HG02763 (cell line): ENCODE results near the gene PPP1R36.
"Not testable (repeated sequence)": the region's sequence is repeated elsewhere in the genome, so short reads cannot be mapped to it uniquely, and the experiment has no call there.

Experiments used
- ATAC-seq: cut with Tn5 transposase; IDR thresholded peaks from one replicate; pipeline ENCODE4 v1.9.1; 2021; ENCODE audit warnings: mild to moderate bottlenecking, moderate library complexity; ENCODE audit not compliant: unreplicated experiment

PPP1R36 gene

DNA sequence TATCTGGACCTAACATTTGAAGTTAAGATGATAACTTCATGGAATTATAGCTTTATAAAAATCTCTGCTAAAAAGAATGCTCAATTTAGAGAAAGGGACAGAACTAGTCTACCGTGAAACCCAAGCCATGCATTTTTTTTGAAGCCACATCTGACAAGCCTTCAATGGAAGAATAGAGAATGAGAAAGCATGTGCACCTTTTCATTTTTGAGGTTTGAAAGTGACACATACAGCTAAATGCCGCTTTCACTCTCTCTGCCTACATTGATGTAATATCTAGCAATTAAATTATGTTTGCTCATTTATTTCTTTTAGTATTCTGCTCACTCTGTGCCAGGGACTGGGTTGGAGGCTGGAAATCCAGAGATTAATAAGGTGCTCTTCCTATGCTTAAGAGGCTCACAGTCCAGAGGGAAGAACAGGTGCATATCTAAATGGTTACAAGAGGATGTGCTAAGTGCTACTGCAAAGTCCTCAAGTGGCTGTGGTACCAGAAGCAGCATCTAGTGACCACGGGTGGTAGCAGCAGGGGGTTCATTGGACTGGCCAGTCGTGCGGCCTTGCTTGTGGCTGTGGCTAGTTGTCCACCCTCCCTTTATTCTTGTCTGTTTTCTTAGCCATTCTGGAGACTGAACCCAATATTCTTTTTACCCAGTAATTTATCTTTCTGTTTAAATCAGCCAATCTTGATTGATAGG lies 60.4 kb downstream of the PPP1R36 start:
- no peak for ATAC-seq

DNA sequence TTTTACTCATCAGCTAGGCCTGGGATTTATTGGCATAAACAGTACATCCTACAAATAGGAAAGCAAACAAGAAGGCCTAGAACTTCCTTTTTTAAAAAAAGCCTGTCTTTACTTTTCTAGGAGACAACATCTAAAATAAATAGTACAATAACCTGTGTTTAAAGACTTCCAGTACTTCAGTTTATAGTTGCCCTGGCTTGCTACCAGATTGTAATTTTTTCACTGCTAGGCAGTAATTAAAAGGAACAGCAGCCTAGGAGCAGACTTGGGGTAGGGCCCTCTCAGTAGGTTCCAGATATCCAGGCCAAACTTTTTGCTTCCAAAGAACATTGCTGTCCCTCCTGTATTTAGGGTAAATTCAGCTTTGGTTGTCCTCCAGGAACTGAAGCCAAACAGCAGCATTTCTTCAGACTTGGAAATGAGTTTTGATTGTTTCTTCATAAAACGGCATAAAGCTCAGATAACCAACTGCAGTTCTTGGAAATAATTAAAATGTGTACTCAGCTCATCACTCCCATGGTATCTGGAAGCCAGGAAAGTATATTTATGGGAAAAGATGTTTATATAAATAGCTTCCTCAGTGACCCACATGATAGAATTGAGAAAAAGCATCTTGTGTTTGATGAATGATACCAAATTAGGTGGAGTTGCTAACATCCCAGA lies 61.7 kb downstream of the PPP1R36 start:
- no peak for ATAC-seq

- no peak for ATAC-seq
These were observed 62.2 kb downstream of the PPP1R36 start for GRCh38 chr14:64612021-64612380.

DNA sequence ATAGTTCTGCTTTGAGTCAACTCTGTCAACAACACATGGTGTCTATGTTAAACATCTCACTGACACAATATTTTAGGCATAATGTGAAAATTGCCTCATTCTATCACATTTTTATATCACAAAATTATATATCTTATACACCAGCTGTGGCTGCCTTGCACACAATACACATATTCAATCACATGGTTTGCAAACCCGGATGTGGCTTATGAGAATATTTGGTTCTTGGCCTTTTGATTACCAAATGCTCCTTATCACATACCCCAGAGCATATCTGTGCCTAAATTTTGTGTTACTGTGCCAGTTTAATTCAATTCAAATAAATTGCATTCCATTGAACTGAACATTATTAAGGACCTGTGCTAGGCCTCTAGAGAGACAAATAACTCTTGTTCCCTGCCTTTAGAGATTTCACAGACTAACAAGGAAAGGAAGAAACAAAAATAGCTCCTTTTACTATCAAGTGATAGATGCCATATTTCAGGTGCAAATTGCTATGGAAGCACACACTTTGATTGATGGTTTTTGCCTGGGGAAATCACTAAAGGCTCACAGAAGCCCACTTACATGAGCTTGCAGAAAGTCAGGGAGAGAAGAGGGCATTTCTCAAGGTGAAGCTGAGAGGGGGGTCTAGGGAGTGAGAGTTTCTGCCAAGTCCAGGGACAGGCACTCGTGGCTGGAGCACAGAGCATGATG lies 63.4 kb downstream of the PPP1R36 start:
- ATAC-seq, result no peak

DNA sequence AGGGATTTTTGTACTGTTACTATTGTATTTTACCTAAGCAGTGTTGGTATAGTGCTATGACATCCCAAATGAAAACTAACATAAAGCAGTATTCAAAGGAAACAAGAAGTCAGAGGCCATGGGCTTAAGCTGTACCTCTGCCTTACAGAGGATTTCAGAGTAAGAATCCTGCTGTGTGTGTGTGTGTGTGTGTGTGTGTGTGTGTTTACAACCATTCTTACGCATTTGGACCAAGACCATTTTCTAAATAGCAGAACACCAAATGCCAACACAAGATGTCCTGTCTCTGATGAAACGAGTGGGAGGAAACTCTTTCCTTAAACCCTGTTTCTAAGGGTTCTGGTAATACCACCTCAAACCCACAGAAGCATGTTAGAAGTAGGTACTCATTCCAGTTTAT lies 64.4 kb downstream of the PPP1R36 start:
- no peak for ATAC-seq

DNA sequence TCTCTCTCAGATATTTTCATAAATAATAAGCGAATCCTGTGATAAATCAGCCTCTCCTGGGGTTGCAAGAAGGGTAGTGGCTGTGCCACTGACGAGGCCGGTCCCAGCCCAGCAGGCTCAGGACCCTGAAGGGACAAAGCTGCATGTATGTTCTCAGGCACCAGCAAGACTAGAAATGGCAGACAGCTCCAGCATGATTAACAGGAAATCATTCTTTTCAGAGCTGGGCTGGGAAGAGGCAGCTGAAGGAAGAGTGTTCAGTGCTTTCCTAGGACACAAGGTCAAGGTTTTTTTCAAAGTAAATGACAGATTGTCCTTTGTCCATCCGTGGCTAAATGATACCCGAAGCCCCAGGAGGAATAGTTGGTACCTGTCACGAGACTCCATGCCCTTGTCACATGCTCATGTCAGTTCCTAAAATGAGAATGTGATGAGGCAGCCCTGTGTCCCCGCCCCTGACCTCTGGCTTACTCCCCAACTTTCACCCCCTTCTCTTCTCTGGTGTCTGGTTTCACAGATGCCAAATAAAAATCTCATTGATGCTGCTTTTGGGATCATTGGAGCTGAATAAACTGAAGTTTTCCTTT lies 65.1 kb downstream of the PPP1R36 start:
- ATAC-seq, result no peak

GRCh38 chr14:64617872-64618408 lies 68.2 kb downstream of the PPP1R36 start:
- not testable (repeated sequence) for ATAC-seq

DNA sequence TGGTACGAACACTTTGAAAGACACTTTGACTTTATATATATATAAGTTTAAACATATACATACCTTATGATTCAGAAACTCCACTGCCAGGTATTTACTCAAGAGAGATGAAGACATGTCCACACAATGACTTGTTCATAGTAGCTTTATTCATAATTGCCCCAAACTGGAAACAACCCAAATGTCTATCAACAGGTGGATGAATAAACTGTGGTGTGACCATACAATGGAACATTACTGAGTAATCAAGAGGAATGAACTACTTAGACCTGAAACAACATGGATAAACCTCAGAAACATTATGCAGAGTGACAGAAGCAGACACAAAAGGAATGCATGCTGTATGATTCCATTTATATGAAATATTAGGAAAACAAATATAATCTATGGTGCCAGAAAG lies 71.1 kb downstream of the PPP1R36 start:
- no peak for ATAC-seq

DNA sequence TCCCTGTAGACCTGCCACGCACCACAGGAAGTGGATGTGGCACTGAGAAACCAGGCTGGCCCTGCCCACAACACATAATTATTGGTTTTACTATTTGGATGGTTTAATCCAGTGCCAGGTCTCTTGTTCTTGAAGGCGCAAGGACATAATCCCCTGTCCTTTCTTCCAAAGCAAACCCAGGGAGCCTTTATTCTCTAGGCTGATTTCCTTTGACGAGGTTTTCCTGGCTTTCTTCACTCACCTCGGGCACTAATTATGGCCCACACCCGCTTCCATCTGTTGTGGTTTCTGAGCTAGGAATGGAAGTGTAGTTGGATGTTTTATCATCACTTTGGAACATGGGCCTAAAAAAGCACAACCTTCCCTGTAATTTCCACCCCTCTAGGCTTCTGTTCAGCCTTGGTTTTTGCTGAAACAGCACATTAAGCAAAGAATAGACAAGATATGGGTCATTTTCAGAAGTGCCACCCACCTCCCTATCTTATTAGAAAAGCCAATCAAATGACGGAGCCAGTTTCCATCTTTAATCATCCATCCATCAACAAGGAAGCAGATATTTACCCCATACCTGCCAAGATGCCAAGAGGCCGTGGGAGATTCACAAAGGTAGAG lies 73.9 kb downstream of the PPP1R36 start:
- ATAC-seq, result no peak

DNA sequence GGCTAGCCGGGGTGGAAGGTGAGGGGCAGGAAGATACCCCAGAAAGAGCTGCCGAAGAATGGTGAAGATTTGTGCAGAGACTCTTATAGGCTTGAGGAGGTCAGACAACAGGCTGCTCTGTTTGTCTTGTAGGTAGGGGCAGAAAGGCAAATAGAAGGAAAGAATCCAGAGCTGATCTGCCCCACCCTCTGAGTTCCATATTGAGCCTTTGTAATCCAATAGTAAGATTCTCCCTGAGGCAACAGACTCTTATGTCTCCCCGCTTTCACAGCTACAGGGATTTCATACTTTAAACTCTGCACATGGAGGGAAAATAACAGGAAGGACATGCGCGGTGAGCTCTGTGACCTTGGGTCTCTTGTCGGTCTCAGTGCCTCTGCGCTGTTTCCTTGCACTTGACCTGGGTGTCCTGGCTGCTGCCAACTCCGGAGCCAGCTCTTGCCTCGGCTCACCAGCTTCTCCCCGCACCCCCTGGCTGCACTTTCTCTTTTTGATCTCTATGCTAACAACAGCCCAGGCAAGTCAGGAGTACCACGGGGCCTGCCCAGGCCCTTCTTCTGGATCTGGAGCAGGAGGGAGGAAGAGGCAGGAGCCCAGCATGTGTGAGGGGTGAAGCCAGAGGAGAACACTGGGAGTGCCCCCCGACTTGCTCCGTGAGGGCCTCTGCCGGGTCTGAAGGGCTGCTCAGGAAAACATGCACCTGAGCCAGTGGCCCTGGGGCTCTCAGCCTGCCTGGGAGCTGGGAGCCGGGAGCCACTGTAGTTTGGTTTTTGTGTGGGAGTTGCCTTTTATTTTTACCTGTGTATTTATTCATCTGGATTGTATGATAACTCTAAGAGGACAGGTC lies 75.8 kb downstream of the PPP1R36 start:
- no peak for ATAC-seq

DNA sequence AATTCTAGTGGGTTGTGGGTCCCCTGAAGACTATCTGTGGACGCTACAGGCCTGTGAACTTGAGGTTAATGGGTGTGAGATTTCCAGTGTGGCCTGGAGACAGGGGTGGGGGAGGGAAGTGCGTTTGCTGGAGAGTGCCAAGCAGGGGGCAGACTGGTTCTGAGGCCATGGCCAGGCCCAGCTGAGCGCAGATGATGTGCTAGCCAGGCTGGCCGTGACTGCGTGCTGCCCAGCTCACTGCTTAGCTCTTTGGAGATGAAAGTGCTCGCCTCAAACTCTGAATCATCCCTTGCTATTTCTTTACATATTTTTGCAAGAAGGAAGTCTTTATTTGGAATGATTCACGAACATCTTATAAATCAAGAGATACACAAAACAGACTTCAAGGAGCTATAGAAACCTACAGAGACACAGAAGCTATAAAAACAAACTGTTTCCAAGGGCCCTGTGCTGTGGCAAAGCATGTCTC lies 79.2 kb downstream of the PPP1R36 start:
- ATAC-seq, result no peak

DNA sequence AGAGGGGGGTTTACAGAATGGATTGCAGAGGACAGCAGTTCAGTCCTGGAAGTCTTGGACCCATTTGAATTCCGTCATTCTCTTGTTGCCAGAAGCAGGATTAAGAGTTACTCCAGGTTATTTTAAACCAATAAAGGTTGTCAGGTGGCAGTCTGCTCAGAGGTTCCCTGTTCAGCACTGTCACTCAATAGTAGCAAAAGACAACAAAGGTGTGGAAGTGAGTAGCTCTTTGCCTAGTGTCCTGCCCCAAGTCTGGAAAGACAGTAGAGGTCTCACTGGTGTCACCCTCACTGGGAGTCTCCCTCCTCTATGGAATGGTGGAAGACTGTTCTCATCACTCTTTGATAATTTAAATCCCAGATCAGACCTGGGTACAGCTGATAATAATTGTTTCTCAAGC lies 81.0 kb downstream of the PPP1R36 start:
- ATAC-seq, result no peak

DNA sequence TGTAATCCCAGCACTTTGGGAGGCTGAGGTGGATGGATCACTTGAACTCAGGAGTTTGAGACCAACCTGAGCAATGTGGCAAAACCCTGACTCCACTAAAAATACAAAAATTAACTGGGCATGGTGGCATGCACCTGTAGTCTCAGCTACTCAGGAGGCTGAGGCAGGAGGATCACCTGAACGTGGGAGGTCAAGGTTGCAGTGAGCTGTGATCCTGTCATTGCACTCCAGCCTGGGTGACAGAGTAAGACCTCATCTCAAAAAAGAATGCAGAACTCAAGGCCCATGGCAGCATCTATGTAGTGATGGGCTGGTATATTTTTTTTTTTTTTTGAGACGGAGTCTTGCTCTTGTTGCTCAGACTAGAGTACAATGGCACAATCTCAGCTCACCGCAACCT lies 81.5 kb downstream of the PPP1R36 start:
- not testable (repeated sequence) for ATAC-seq

DNA sequence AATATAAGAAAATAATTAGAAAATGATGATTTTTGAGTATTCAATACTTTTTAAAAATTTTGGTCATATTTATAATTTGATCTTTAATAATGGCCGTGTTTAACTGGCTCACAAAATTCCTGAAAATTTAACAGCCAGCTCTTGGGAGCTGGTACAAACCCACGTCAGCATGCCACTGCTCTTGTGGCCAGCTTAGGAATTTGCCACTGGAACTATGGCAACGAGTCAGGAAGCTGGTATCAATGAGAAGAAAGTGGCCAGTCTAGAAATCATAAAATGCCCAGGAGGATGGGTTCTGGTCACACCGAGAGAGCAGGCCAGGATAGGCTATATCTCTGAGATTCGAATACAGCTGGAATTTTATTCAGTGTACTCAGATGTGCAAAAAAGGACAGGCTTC lies 82.3 kb downstream of the PPP1R36 start:
- ATAC-seq, result no peak

GRCh38 chr14:64634558-64634957 lies 84.8 kb downstream of the PPP1R36 start:
- ATAC-seq, result no peak

DNA sequence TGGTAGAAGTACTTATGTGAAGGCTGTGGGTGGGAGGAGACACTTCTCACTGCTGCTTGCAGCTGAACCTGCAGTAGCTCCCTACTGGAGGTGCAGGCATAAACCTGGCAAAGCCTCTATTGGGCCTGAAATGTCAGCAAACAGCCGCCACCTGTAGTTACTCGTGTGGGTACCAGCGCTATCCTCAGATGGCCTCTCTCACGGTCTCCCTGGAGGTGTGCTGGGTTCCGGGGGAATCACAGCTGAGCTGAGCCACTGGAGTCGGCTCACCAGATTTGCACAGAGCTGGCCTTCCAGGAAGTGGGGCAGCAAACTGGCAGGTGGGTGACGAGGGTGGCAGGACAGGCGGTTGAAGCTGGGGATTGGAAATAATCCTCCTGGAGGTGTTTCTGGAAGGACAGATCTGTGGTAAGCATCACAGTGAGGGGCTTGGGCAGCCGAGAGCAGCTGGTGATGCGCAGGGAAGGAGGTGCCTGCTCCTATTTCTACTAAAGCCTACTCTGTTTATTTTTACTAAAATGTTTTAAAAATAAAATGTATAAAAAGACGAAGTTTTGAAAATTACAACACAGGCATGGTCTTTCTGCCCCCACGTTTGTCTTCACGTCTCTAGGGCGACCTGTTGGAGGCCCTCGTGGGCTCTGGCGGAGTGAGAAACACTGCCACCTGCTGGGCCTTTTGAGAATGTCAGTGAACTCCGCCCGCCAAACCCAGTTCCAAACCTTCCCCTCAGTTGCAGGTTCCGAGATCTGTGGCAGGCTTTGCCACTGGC lies 86.6 kb downstream of the PPP1R36 start:
- peak; percentile 70 for ATAC-seq

GRCh38 chr14:64636980-64637429 lies 87.2 kb downstream of the PPP1R36 start:
- ATAC-seq, result no peak

DNA sequence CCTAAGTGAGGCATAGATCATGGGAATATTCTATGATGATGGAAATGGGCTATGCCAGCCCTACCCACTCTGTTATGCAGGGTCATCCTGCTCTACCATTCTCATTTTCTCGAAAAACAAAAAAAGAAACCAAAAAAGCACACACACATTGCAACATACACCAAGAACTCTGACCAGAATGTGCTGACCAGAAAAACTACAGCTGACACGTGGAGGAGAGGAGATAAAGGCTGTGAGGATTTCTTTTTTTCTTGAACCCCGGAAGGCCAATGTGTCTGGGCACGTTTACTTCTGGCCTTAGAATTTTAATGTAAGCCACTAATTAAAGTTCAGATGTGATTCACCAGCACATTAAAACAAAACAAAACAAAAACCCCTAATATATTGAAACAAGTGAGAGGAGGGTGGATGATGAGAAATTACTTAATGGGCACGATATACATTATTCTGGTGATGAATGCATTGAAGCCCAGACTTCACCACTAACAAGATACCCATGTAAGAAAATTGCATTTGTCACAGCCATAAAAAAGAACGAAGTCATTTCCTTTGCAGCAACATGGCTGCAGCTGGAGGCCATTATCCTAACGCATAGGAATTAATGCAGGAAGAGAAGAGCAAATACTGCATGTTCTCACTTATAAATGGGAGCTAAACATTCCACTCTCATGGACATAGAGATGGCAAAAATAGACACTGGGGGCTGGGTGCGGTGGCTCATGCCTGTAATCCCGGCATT lies 88.1 kb downstream of the PPP1R36 start:
- ATAC-seq, result no peak

DNA sequence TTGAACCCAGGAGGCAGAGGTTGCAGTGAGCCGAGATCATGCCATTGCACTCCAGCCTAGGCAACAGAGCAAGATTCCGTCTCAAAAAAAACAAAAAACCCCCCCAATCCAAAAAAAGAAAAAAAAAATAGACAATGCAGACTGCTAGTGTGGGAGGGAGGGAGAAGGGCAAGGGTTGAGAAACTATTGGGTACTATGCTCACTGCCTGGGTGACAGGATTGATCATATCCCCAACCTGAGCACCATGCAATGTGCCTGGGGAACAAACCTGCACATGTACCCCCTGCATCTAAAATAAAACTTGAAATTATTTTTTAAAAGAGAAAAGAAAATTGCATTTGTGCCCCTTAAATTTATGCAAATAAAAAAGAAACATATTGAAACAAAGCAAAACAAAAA lies 88.9 kb downstream of the PPP1R36 start:
- ATAC-seq, result no peak
